Measurements from ENCODE around the gene LRMDA. TPM values are rescaled to one million over a fixed set of nuclear protein-coding genes. Genes with fewer than 3 reads are reported as not detected.

Gene LRMDA
- total and polyA plus RNA-seq, 2 of the 13 experiments (the other 11 are each of a cell fraction or from before 2014, with no cell fraction given) = 13.4 to 22.0 TPM

DNA sequence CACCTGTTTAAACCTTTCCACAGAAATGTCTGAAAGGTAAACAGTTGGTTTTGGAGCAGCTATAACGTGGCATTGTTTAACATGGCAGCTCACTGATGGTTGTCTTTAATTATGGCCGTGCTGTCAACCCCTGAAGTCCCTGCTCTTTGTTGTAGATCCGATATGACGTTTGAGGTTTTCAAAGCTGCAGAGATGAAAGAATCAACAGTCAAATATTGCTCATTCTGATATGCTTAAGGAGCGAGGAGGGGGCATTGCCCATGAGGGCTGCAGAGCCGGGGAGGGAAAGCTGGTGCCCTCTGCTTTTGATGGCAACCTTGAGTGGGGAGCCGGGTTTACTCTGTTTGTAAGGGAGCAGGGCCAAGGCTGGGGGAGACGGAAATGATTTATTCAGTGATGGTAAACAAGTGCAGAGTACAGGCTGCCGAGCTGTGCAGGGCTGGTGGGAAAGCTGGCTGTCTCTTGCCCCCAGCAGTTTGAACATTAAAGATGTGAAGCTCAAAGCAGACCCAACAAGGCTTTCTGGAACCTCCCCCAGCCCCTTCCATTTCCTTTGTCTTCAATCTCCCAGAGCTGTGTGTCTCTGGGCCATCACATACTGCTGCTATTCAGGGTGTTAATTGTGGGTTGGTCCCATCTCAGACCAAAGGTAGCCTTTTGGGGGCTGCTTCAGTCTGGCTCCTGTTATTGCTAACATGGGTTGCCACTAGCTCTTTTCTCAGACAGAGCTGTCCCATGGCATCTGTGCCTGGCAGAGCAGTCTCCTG lies 345.5 kb downstream of the LRMDA start (continued):
- TF ChIP-seq, protein P1, sequence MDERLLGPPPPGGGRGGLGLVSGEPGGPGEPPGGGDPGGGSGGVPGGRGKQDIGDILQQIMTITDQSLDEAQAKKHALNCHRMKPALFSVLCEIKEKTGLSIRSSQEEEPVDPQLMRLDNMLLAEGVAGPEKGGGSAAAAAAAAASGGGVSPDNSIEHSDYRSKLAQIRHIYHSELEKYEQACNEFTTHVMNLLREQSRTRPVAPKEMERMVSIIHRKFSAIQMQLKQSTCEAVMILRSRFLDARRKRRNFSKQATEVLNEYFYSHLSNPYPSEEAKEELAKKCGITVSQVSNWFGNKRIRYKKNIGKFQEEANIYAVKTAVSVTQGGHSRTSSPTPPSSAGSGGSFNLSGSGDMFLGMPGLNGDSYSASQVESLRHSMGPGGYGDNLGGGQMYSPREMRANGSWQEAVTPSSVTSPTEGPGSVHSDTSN (CRISPR knock-in tag; IDR thresholded peaks at IDR 0.05) = 0 out of 2 replicates have a peak, but pooled peaks have one; percentile 42
- TF ChIP-seq, protein P2, sequence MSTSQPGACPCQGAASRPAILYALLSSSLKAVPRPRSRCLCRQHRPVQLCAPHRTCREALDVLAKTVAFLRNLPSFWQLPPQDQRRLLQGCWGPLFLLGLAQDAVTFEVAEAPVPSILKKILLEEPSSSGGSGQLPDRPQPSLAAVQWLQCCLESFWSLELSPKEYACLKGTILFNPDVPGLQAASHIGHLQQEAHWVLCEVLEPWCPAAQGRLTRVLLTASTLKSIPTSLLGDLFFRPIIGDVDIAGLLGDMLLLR (CRISPR knock-in tag; IDR thresholded peaks at IDR 0.05) = no peak
- TF ChIP-seq, protein P3, sequence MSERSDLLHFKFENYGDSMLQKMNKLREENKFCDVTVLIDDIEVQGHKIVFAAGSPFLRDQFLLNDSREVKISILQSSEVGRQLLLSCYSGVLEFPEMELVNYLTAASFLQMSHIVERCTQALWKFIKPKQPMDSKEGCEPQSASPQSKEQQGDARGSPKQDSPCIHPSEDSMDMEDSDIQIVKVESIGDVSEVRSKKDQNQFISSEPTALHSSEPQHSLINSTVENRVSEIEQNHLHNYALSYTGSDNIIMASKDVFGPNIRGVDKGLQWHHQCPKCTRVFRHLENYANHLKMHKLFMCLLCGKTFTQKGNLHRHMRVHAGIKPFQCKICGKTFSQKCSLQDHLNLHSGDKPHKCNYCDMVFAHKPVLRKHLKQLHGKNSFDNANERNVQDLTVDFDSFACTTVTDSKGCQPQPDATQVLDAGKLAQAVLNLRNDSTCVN (CRISPR knock-in tag; IDR thresholded peaks at IDR 0.05; ENCODE audit: borderline replicate concordance) = peak; percentile 35; the same call in 1 of the 2 replicates
- TF ChIP-seq, protein P4, sequence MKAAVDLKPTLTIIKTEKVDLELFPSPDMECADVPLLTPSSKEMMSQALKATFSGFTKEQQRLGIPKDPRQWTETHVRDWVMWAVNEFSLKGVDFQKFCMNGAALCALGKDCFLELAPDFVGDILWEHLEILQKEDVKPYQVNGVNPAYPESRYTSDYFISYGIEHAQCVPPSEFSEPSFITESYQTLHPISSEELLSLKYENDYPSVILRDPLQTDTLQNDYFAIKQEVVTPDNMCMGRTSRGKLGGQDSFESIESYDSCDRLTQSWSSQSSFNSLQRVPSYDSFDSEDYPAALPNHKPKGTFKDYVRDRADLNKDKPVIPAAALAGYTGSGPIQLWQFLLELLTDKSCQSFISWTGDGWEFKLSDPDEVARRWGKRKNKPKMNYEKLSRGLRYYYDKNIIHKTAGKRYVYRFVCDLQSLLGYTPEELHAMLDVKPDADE (CRISPR knock-in tag; IDR thresholded peaks at IDR 0.05) = no peak
- TF ChIP-seq KDM4B (CRISPR knock-in tag; IDR thresholded peaks at IDR 0.05) = peak; percentile 74; the same call in 1 of the 2 replicates
- no peak for TF ChIP-seq NFKB2 (CRISPR knock-in tag; IDR thresholded peaks at IDR 0.05; ENCODE audit: borderline replicate concordance)
- TF ChIP-seq HIVEP1 (CRISPR knock-in tag; IDR thresholded peaks at IDR 0.05) = peak; percentile 45; the same call in 1 of the 2 replicates
- TF ChIP-seq, protein P5, sequence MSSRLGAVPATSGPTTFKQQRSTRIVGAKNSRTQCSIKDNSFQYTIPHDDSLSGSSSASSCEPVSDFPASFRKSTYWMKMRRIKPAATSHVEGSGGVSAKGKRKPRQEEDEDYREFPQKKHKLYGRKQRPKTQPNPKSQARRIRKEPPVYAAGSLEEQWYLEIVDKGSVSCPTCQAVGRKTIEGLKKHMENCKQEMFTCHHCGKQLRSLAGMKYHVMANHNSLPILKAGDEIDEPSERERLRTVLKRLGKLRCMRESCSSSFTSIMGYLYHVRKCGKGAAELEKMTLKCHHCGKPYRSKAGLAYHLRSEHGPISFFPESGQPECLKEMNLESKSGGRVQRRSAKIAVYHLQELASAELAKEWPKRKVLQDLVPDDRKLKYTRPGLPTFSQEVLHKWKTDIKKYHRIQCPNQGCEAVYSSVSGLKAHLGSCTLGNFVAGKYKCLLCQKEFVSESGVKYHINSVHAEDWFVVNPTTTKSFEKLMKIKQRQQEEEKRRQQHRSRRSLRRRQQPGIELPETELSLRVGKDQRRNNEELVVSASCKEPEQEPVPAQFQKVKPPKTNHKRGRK (CRISPR knock-in tag; IDR thresholded peaks at IDR 0.05) = no peak
- no peak for TF ChIP-seq KAT2B (IDR thresholded peaks at IDR 0.05; ENCODE audit: borderline replicate concordance, low read depth, low read length)
- no peak for TF ChIP-seq ZNF256 (CRISPR knock-in tag; conservative IDR thresholded peaks at IDR 0.05)
- TF ChIP-seq ZNF792 (CRISPR knock-in tag; IDR thresholded peaks at IDR 0.05) = no peak
- no peak for TF ChIP-seq ZNF264 (CRISPR knock-in tag; IDR thresholded peaks at IDR 0.05)
- no peak for TF ChIP-seq ZNF766 (CRISPR knock-in tag; IDR thresholded peaks at IDR 0.05; ENCODE audit: borderline replicate concordance)
- TF ChIP-seq ZNF660 (CRISPR knock-in tag; IDR thresholded peaks at IDR 0.05; ENCODE audit: borderline replicate concordance, low read depth) = no peak
- TF ChIP-seq MAFG (CRISPR knock-in tag; IDR thresholded peaks at IDR 0.05) = no peak
- TF ChIP-seq, protein P6, sequence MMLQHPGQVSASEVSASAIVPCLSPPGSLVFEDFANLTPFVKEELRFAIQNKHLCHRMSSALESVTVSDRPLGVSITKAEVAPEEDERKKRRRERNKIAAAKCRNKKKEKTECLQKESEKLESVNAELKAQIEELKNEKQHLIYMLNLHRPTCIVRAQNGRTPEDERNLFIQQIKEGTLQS (CRISPR knock-in tag; IDR thresholded peaks at IDR 0.05) = peak; percentile 60
- TF ChIP-seq ZNF782 (CRISPR knock-in tag; IDR thresholded peaks at IDR 0.05; ENCODE audit: borderline replicate concordance) = no peak; the same call in 1 of the 2 replicates
- TF ChIP-seq, protein P7, sequence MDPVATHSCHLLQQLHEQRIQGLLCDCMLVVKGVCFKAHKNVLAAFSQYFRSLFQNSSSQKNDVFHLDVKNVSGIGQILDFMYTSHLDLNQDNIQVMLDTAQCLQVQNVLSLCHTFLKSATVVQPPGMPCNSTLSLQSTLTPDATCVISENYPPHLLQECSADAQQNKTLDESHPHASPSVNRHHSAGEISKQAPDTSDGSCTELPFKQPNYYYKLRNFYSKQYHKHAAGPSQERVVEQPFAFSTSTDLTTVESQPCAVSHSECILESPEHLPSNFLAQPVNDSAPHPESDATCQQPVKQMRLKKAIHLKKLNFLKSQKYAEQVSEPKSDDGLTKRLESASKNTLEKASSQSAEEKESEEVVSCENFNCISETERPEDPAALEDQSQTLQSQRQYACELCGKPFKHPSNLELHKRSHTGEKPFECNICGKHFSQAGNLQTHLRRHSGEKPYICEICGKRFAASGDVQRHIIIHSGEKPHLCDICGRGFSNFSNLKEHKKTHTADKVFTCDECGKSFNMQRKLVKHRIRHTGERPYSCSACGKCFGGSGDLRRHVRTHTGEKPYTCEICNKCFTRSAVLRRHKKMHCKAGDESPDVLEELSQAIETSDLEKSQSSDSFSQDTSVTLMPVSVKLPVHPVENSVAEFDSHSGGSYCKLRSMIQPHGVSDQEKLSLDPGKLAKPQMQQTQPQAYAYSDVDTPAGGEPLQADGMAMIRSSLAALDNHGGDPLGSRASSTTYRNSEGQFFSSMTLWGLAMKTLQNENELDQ (CRISPR knock-in tag; IDR thresholded peaks at IDR 0.05; ENCODE audit: borderline replicate concordance) = no peak
- TF ChIP-seq MXD4 (CRISPR knock-in tag; IDR thresholded peaks at IDR 0.05) = 0 out of 2 replicates have a peak, but pooled peaks have one; percentile 45
- TF ChIP-seq PAWR (CRISPR knock-in tag; IDR thresholded peaks at IDR 0.05; ENCODE audit: borderline replicate concordance) = no peak

Measured in HepG2 (cell line).